CD14-positive monocyte (primary cell): ENCODE results near the gene SLC35E3. TPM values are rescaled to one million over a fixed set of nuclear protein-coding genes. Genes with fewer than 3 reads are reported as not detected.

Experiments used
- DNase-seq, 3 donors: peaks; one replicate each; pipeline ENCODE4 v3.0.0-alpha.2; 2011 to 2022
- H2AFZ ChIP-seq: 2 replicates; pipeline ENCODE4 v1.6.0; 2012; ENCODE audit warnings: mild to moderate bottlenecking, low read depth, low read length, inconsistent platforms; ENCODE audit not compliant: insufficient read depth, poor library complexity, severe bottlenecking
- H3K27ac ChIP-seq, 2 donors: 1 replicate in 1 of 2; 2 replicates in 1 of 2; pipeline ENCODE4 v1.5.1; 2012 to 2013; ENCODE audit warnings: low read length in 2 of 2, control low read depth in 1 of 2, inconsistent platforms in 1 of 2, low read depth in 1 of 2, mild to moderate bottlenecking in 1 of 2
- H3K27me3 ChIP-seq, 2 donors: one replicate each; pipeline versions ENCODE4 v1.6.0 to v1.6.1; 2011 to 2013; ENCODE audit warnings: low read length in 2 of 2; ENCODE audit not compliant: control insufficient read depth in 2 of 2, insufficient read depth in 2 of 2
- H3K36me3 ChIP-seq, 2 donors: replicated peaks in 1 of 2; 1 replicate in 1 of 2; 2 replicates in 1 of 2; pipeline versions ENCODE4 v1.5.1 to v1.6.1; 2012 to 2013; ENCODE audit warnings: low read length in 2 of 2, control low read depth in 1 of 2, inconsistent platforms in 1 of 2, mild to moderate bottlenecking in 1 of 2; ENCODE audit not compliant: insufficient read depth in 2 of 2, control insufficient read depth in 1 of 2
- H3K4me1 ChIP-seq, 2 donors: 1 replicate in 1 of 2; 2 replicates in 1 of 2; pipeline versions ENCODE4 v1.5.1 to v1.6.1; 2012 to 2013; ENCODE audit warnings: low read length in 2 of 2, control low read depth in 1 of 2, inconsistent platforms in 1 of 2, mild to moderate bottlenecking in 1 of 2, moderate library complexity in 1 of 2; ENCODE audit not compliant: insufficient read depth in 2 of 2, control insufficient read depth in 1 of 2
- H3K4me2 ChIP-seq: replicated peaks from 2 replicates; pipeline ENCODE3; 2012; ENCODE audit warnings: low read length, moderate library complexity, mild to moderate bottlenecking; ENCODE audit not compliant: poor library complexity, severe bottlenecking; ENCODE audit errors: extremely low read depth
- H3K4me3 ChIP-seq, 3 experiments: fragments of 200-600 bp in 1 of 3; sonication (generic) in 1 of 3; replicated peaks in 1 of 3; 1 replicate in 2 of 3; 2 replicates in 1 of 3; pipeline ENCODE4 v1.5.1; 2011 to 2013; ENCODE audit warnings: low read length in 3 of 3, mild to moderate bottlenecking in 3 of 3, control low read depth in 2 of 3, low read depth in 2 of 3, inconsistent platforms in 1 of 3, moderate library complexity in 1 of 3
- H3K79me2 ChIP-seq: 2 replicates; pipeline ENCODE4 v1.6.0; 2012; ENCODE audit warnings: mild to moderate bottlenecking, control low read depth, inconsistent platforms, low read length, moderate library complexity; ENCODE audit not compliant: insufficient read depth
- H3K9ac ChIP-seq: 2 replicates; pipeline ENCODE4 v1.6.0; 2017; ENCODE audit warnings: low read length, mild to moderate bottlenecking; ENCODE audit not compliant: insufficient read depth, poor library complexity, severe bottlenecking
- H3K9me3 ChIP-seq, 2 donors: replicated peaks in 1 of 2; 1 replicate in 1 of 2; 2 replicates in 1 of 2; pipeline versions ENCODE4 v1.5.1 to v1.6.1; 2012 to 2013; ENCODE audit warnings: low read length in 2 of 2, control low read depth in 1 of 2; ENCODE audit not compliant: control insufficient read depth in 1 of 2, insufficient read depth in 1 of 2
- H4K20me1 ChIP-seq: 2 replicates; pipeline ENCODE4 v1.6.0; 2012; ENCODE audit warnings: mild to moderate bottlenecking, low read length, control low read depth, moderate library complexity; ENCODE audit not compliant: insufficient read depth
- H3K27ac Mint-ChIP-seq, 7 donors: one replicate each; pipeline ENCODE4 v1.8.0; 2020; ENCODE audit warnings: mild to moderate bottlenecking in 7 of 7, mixed read lengths in 7 of 7, moderate library complexity in 6 of 7, inconsistent platforms in 2 of 7
- H3K27me3 Mint-ChIP-seq, 3 donors: one replicate each; pipeline ENCODE4 v1.8.0; 2021 to 2022; ENCODE audit warnings: low read depth in 3 of 3, mild to moderate bottlenecking in 3 of 3, mixed read lengths in 3 of 3, moderate library complexity in 3 of 3, inconsistent platforms in 1 of 3
- H3K36me3 Mint-ChIP-seq, 2 donors: one replicate each; pipeline ENCODE4 v1.8.0; 2020; ENCODE audit warnings: mixed read lengths in 2 of 2, inconsistent platforms in 1 of 2, mild to moderate bottlenecking in 1 of 2
- H3K4me1 Mint-ChIP-seq: one replicate; pipeline ENCODE4 v1.8.0; 2020; ENCODE audit warnings: mild to moderate bottlenecking, mixed read lengths
- H3K4me3 Mint-ChIP-seq, 2 donors: one replicate each; pipeline ENCODE4 v1.8.0; 2020; ENCODE audit warnings: mild to moderate bottlenecking in 2 of 2, mixed read lengths in 2 of 2, moderate library complexity in 1 of 2
- H3K9me3 Mint-ChIP-seq, 7 donors: one replicate each; pipeline ENCODE4 v1.8.0; 2020 to 2022; ENCODE audit warnings: mixed read lengths in 7 of 7, mild to moderate bottlenecking in 6 of 7, moderate library complexity in 6 of 7, inconsistent platforms in 2 of 7
- CTCF ChIP-seq: fragments of 200-600 bp; IDR thresholded peaks from one replicate; pipeline ENCODE4 v1.8.0; 2022; ENCODE audit warnings: antibody characterized with exemption, mild to moderate bottlenecking
- WGBS: methylation state at CpG from one replicate; pipeline ENCODE4 v1.1.5; 2013; ENCODE audit warnings: missing lambda C conversion rate; ENCODE audit not compliant: insufficient coverage; 5-methylcytosine and 5-hydroxymethylcytosine counted together
- intact Hi-C, 2 donors: fragments of 100-400 bp; cut with micrococcal nuclease; formaldehyde crosslinking; loops; one replicate each; pipeline versions ENCODE4 v1.15.0 to v1.15.1; 2023
- polyA plus RNA-seq, 3 donors: library from polyadenylated mRNA; depleted of rRNA in 1 of 3; unstranded in 2 of 3; stranded (reverse) in 1 of 3; fragments of 300-500 nt in 2 of 3; fragments of >200 nt in 1 of 3; fragmentation: Illumina TruSeq in 2 of 3; gene quantifications; 1 replicate in 2 of 3; 2 replicates in 1 of 3; pipeline ENCODE4 v1.2.3, GENCODE V29; 2012 to 2021

SLC35E3 gene
- polyA plus RNA-seq, 3 donors, result 4.3 to 12.4 (median 10.9) TPM

DNA sequence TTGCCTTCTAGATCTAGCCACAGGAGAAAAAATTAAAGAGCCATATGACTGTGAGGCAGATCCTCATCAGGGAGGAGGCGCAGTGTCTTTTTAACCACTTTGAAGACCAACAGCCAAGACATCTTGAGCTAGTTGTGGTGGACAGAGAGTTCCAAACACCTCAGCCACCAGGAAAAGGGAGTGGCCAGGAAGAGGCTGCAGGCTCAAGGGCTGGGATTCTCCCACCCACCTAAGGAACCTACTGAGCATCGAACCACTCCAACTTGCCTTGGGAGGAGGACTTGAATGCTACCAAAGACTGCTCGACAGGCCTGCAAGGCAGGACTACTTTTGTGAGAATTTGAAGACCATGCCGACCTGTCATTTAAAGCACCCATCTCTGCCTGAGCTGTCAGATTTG, 47.5 kb downstream of the SLC35E3 start:
- intact Hi-C loops, result no loop called here
- H2AFZ ChIP-seq, result peak overlapping the region; percentile 50
- no peak overlapping the region for H3K27ac Mint-ChIP-seq

GRCh38 chr12:68793975-68794652, 48.1 kb downstream of the SLC35E3 start:
- intact Hi-C loops, result no loop called here
- H3K79me2 ChIP-seq, result no peaks in the 10 kb centered on the region

More for the DNA sequence above, 47.5 kb downstream of the SLC35E3 start:
- DNase-seq, result no peak
- Histone ChIP-seq H3K4me3 (no peak overlapping the region), H3K27me3 (no peaks in the 10 kb centered on the region), H3K36me3 (no peaks in the 10 kb centered on the region), H3K27ac (no peak overlapping the region), H3K79me2 (no peaks in the 10 kb centered on the region), H3K4me2 (no peak overlapping the region), H3K4me1 (peaks cover 11 to 14% of the 10 kb centered on the region in 2 donors), H3K9ac (no peak overlapping the region), H3K9me3 (no peaks in the 10 kb centered on the region), H4K20me1 (no peaks in the 10 kb centered on the region)
- peaks cover 0 to 3% (median 0%) of the 10 kb centered on the region in 7 donors for H3K9me3 Mint-ChIP-seq
- no CpG with 5 or more reads among the region's 4 CpGs for WGBS
- no peaks in the 10 kb centered on the region for H3K36me3 Mint-ChIP-seq
- no peak for TF ChIP-seq CTCF
- no peaks in the 10 kb centered on the region for H3K27me3 Mint-ChIP-seq
- H3K4me1 Mint-ChIP-seq, result peaks cover 3% of the 10 kb centered on the region
- no peak overlapping the region for H3K4me3 Mint-ChIP-seq

More at GRCh38 chr12:68793975-68794652, 48.1 kb downstream of the SLC35E3 start:
- no peak overlapping the region for H2AFZ ChIP-seq
- Mint-ChIP-seq H3K27ac (no peak overlapping the region), H3K27me3 (no peaks in the 10 kb centered on the region), H3K4me3 (no peak overlapping the region), H3K9me3 (peaks cover 0 to 3% (median 0%) of the 10 kb centered on the region in 7 donors), H3K36me3 (no peaks in the 10 kb centered on the region), H3K4me1 (peaks cover 2% of the 10 kb centered on the region)
- no peaks in the 10 kb centered on the region for H3K27me3 ChIP-seq
- H3K4me1 ChIP-seq, result peaks cover 5 to 7% of the 10 kb centered on the region in 2 donors
- no peak overlapping the region for H3K9ac ChIP-seq
- DNase-seq, result no peak
- H3K4me2 ChIP-seq, result no peak overlapping the region
- no peak overlapping the region for H3K27ac ChIP-seq
- H4K20me1 ChIP-seq, result no peaks in the 10 kb centered on the region
- 100% methylated on average over 1 of the region's 4 CpGs for WGBS
- no peak for TF ChIP-seq CTCF
- H3K4me3 ChIP-seq, result no peak overlapping the region
- no peaks in the 10 kb centered on the region for H3K9me3 ChIP-seq
- no peaks in the 10 kb centered on the region for H3K36me3 ChIP-seq
